Chondrocyte (in vitro differentiated cells): Measurements from ENCODE around the gene XAGE1A. TPM values are rescaled to one million over a fixed set of nuclear protein-coding genes. Genes with fewer than 3 reads are reported as not detected.
"Not testable (repeated sequence)": the region's sequence is repeated elsewhere in the genome, so short reads cannot be mapped to it uniquely, and the experiment has no call there.

Experiments
- DNase-seq: peaks from one replicate; pipeline ENCODE4 v3.0.0; 2021; ENCODE audit warnings: mixed read lengths, low spot score
- H3K27ac Mint-ChIP-seq: one replicate; pipeline ENCODE4 v1.8.0; 2021; ENCODE audit warnings: mild to moderate bottlenecking, moderate library complexity, mixed read lengths; ENCODE audit not compliant: unreplicated experiment
- H3K27me3 Mint-ChIP-seq: 2 replicates; pipeline ENCODE4 v1.8.0; 2021; ENCODE audit warnings: low read depth, mixed read lengths
- H3K36me3 Mint-ChIP-seq: 2 replicates; pipeline ENCODE4 v1.8.0; 2021; ENCODE audit warnings: low read depth, mixed read lengths
- H3K4me1 Mint-ChIP-seq: 2 replicates; pipeline ENCODE4 v1.8.0; 2021; ENCODE audit warnings: low read depth, mild to moderate bottlenecking, mixed read lengths
- H3K4me3 Mint-ChIP-seq: one replicate; pipeline ENCODE4 v1.8.0; 2021; ENCODE audit warnings: mild to moderate bottlenecking, moderate library complexity, mixed read lengths; ENCODE audit not compliant: unreplicated experiment
- H3K9me3 Mint-ChIP-seq: 2 replicates; pipeline ENCODE4 v1.8.0; 2021; ENCODE audit warnings: low read depth, mixed read lengths
- CTCF ChIP-seq: fragments of 200-600 bp; sonication (generic); IDR thresholded peaks from 2 replicates; pipeline ENCODE4 v1.5.0; 2021; ENCODE audit warnings: antibody characterized with exemption, mild to moderate bottlenecking, moderate library complexity
- total RNA-seq: library from RNA; stranded (reverse); gene quantifications from 3 replicates; pipeline ENCODE4 v1.2.1, GENCODE V29; 2021

XAGE1A gene
- total RNA-seq, 1 donor from 2014 or later = not detected

- H3K9me3 Mint-ChIP-seq, H3K27ac Mint-ChIP-seq, DNase-seq, H3K4me1 Mint-ChIP-seq, H3K36me3 Mint-ChIP-seq, H3K4me3 Mint-ChIP-seq, H3K27me3 Mint-ChIP-seq: not testable (repeated sequence)
Measured at GRCh38 chrX:52516110-52516986, 20.7 kb downstream of the XAGE1A start.

GRCh38 chrX:52516987-52517325, 21.3 kb downstream of the XAGE1A start, which contains the start of gene XAGE1B:
Gene XAGE1B, minus strand, starts transcription at chrX:52517063. Its CDS starts 1,536 bp downstream, at chrX:52515527.
- H3K27ac Mint-ChIP-seq, DNase-seq, H3K36me3 Mint-ChIP-seq, H3K4me1 Mint-ChIP-seq, H3K9me3 Mint-ChIP-seq, H3K27me3 Mint-ChIP-seq, H3K4me3 Mint-ChIP-seq: not testable (repeated sequence)

GRCh38 chrX:52541051-52541450, 45.4 kb downstream of the XAGE1A start:
- H3K27ac Mint-ChIP-seq, DNase-seq, H3K36me3 Mint-ChIP-seq, H3K4me3 Mint-ChIP-seq, H3K4me1 Mint-ChIP-seq, H3K27me3 Mint-ChIP-seq, H3K9me3 Mint-ChIP-seq: not testable (repeated sequence)

- Mint-ChIP-seq H3K4me3 (no peak overlapping the region), H3K27ac (no peak overlapping the region), H3K9me3 (no peaks in the 10 kb centered on the region), H3K36me3 (no peaks in the 10 kb centered on the region), H3K27me3 (no peaks in the 10 kb centered on the region), H3K4me1 (no peaks in the 10 kb centered on the region)
- no peak for TF ChIP-seq CTCF
- DNase-seq = no peak
Measured at GRCh38 chrX:52542311-52542710, 46.7 kb downstream of the XAGE1A start.

- Mint-ChIP-seq H3K4me1 (no peaks in the 10 kb centered on the region), H3K36me3 (no peaks in the 10 kb centered on the region), H3K9me3 (no peaks in the 10 kb centered on the region), H3K27me3 (no peaks in the 10 kb centered on the region), H3K4me3 (no peak overlapping the region), H3K27ac (no peak overlapping the region)
- TF ChIP-seq CTCF = no peak
- no peak for DNase-seq
Measured at GRCh38 chrX:52544147-52544840, 48.7 kb downstream of the XAGE1A start.

GRCh38 chrX:52548769-52549168, 53.2 kb downstream of the XAGE1A start:
- H3K27me3 Mint-ChIP-seq, H3K36me3 Mint-ChIP-seq, H3K27ac Mint-ChIP-seq, DNase-seq, H3K4me3 Mint-ChIP-seq, H3K9me3 Mint-ChIP-seq, H3K4me1 Mint-ChIP-seq: not testable (repeated sequence)

Other genes with a start within 250 kb of the XAGE1A start
- gene XAGE2, start 126.8 kb upstream of the XAGE1A start, total RNA-seq = not detected in 3 replicates
- not detected in 3 replicates for gene XAGE1B, start 21.3 kb downstream of the XAGE1A start, total RNA-seq
- not detected in 3 replicates for gene SSX7, start 159.1 kb downstream of the XAGE1A start, total RNA-seq
- gene SSX2, start 211.4 kb downstream of the XAGE1A start, total RNA-seq = not detected in 3 replicates